ENCODE data around the gene FERMT1.

DNA sequence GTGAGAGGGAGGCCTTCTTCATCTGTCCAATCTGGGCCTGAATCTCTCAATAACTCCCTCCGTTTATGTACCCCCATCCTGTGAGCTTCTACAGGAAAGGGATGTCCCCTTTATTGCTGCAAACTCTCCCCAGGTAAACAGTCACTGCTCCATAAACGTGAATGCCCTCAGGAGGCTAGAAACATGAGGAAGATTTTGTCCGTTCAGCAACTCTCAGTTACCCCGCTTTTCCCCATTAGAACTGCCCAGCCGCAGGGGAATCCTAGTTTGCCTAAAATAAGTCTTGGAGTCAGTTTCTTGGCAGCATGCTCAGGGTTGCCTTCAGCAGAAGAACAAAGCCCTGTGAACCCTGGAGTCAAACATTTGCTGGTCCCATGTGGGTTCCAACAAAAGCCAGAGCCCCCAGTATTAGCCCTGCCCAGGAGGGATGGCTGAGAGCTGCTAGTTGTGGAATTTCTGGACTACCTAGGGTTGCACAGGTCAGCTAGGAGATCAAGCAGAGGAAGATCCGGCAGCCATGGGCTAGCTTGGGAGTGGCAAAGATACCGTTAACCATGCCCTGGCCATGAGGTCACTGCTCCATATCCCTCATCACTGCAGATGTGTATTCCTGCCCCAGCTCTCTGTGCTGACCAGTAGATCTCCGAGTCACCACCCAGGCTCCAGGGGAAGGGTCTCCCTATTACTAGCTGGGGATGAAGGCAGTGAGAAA, 69.6 kb downstream of the FERMT1 start:
- TF ChIP-seq, protein P1, sequence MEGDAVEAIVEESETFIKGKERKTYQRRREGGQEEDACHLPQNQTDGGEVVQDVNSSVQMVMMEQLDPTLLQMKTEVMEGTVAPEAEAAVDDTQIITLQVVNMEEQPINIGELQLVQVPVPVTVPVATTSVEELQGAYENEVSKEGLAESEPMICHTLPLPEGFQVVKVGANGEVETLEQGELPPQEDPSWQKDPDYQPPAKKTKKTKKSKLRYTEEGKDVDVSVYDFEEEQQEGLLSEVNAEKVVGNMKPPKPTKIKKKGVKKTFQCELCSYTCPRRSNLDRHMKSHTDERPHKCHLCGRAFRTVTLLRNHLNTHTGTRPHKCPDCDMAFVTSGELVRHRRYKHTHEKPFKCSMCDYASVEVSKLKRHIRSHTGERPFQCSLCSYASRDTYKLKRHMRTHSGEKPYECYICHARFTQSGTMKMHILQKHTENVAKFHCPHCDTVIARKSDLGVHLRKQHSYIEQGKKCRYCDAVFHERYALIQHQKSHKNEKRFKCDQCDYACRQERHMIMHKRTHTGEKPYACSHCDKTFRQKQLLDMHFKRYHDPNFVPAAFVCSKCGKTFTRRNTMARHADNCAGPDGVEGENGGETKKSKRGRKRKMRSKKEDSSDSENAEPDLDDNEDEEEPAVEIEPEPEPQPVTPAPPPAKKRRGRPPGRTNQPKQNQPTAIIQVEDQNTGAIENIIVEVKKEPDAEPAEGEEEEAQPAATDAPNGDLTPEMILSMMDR (IDR thresholded peaks at IDR 0.05) = no peak
- TF ChIP-seq POLR2A (IDR thresholded peaks at IDR 0.05) = no peak
